DOHH2 (cell line): ENCODE results near the gene NUP93.

Experiments
- CTCF ChIP-seq: fragments of 200-600 bp; sonication (generic); IDR thresholded peaks from one replicate; pipeline ENCODE4 v1.5.1; 2014; ENCODE audit warnings: antibody characterized with exemption, mild to moderate bottlenecking, low read depth, low read length; ENCODE audit not compliant: poor library complexity, severe bottlenecking
- EZH2phosphoT487 ChIP-seq: fragments of 200-600 bp; sonication (generic); IDR thresholded peaks from 2 replicates; pipeline ENCODE4 v1.6.1; 2017; ENCODE audit warnings: borderline replicate concordance, mild to moderate bottlenecking, antibody characterized with exemption, low read length, moderate library complexity, mixed read lengths

DNA sequence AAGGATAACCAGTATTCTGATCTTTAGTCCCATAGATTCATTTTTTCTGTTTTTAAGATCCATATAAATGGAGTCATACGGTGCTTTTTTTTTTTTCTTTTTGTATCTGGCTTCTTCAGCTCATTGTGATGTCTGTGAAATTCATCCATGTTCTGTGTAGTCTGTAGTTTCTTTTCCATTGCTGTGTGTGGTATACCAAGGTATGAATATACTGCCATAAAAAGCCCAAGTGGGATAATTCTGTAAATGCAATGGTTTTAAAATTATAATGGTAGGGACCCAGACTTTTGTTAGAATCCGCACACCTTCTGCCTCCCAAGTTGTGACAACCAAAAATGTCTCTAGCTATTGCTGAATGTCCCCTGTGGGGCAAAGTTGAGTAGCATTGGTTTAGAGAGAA, 7.6 kb downstream of the NUP93 start:
- TF ChIP-seq CTCF = no peak
- TF ChIP-seq EZH2phosphoT487 = no peak
